HepG2 (cell line): ENCODE measurements around the gene IRAK2. TPM values are rescaled to one million over a fixed set of nuclear protein-coding genes. Genes with fewer than 3 reads are reported as not detected.
A peak's percentile ranks its signal among the peaks of the same experiment; 100 is the strongest.

Experiments
- ATAC-seq: fragments of 200-7000 bp; cut with Tn5 transposase; 3 replicates; pipeline ENCODE4 v1.9.1; 2020; ENCODE audit warnings: mild to moderate bottlenecking, moderate library complexity
- BruUV-seq: library from RNA; stranded (reverse); fragments of 400-500 nt; replicated peaks from 2 replicates; lab custom pipeline; 2021; lab: Mats Ljungman, UMichigan
- CTCF ChIA-PET: fragments of 300-600 bp; formaldehyde crosslinking; extraction: SDS; loops from one replicate; lab custom pipeline; 2021; ENCODE audit warnings: low total read pairs, inconsistent platforms, low intra/inter-chr PET ratio; lab: Yijun Ruan, JAX
- POLR2A ChIA-PET: fragments of 350-600 bp; sonication (Branson Sonifier 250); formaldehyde crosslinking; loops from one replicate; lab custom pipeline; 2020; ENCODE audit warnings: antibody characterized with exemption, inconsistent platforms; lab: Yijun Ruan, JAX
- DNase-seq: peaks from one replicate; pipeline ENCODE4 v3.0.0-alpha.2; 2015; ENCODE audit warnings: low spot score
- FAIRE-seq: peaks from 3 replicates; lab custom pipeline; 2011; peaks lifted over from hg19 to GRCh38; lab: Jason Lieb, UNC
- H2AFZ ChIP-seq: one replicate; pipeline ENCODE4 v1.6.1; 2011; ENCODE audit warnings: low read length, inconsistent platforms
- H3K27ac ChIP-seq: fragments of 300-600 bp; 3 replicates; pipeline ENCODE4 v1.8.0; 2011; ENCODE audit warnings: mixed run types, mild to moderate bottlenecking, mixed read lengths, low read length, inconsistent platforms; ENCODE audit not compliant: insufficient read depth; ENCODE audit errors: extremely low read length
- H3K27me3 ChIP-seq, 2 experiments: fragments of 200-600 bp in 1 of 2; 2 replicates in 1 of 2; 3 replicates in 1 of 2; pipeline versions ENCODE4 v1.6.0 to v1.8.0; 2011; ENCODE audit warnings: low read length in 2 of 2, mild to moderate bottlenecking in 2 of 2, moderate library complexity in 2 of 2, inconsistent platforms in 1 of 2; ENCODE audit not compliant: insufficient read depth in 2 of 2, control insufficient read depth in 1 of 2
- H3K36me3 ChIP-seq, 2 experiments: fragments of 200-600 bp in 1 of 2; replicated peaks in 1 of 2; 2 replicates in 1 of 2; 3 replicates in 1 of 2; pipeline versions ENCODE4 v1.5.1 to v1.8.0; 2011; ENCODE audit warnings: low read length in 2 of 2, inconsistent platforms in 1 of 2; ENCODE audit not compliant: insufficient read depth in 2 of 2, control insufficient read depth in 1 of 2
- H3K4me1 ChIP-seq: 2 replicates; pipeline ENCODE4 v1.5.1; 2012; ENCODE audit warnings: low read length, inconsistent platforms; ENCODE audit not compliant: insufficient read depth
- H3K4me2 ChIP-seq: 2 replicates; pipeline ENCODE4 v1.6.0; 2011; ENCODE audit warnings: low read depth, low read length, inconsistent platforms
- H3K4me3 ChIP-seq, 3 experiments: fragments of 200-600 bp in 1 of 3; sonication (generic), shearing (Covaris generic) in 1 of 3; replicated peaks in 1 of 3; 2 replicates each; pipeline ENCODE4 v1.5.1; 2011 to 2016; ENCODE audit warnings: low read length in 3 of 3, inconsistent platforms in 2 of 3, low read depth in 2 of 3, mild to moderate bottlenecking in 2 of 3, control low read depth in 1 of 3, mixed read lengths in 1 of 3; ENCODE audit not compliant: insufficient read depth in 1 of 3
- H3K79me2 ChIP-seq: one replicate; pipeline ENCODE4 v1.6.1; 2011; ENCODE audit warnings: low read length, inconsistent platforms; ENCODE audit not compliant: insufficient read depth
- H3K9ac ChIP-seq: 2 replicates; pipeline ENCODE4 v1.6.0; 2011; ENCODE audit warnings: mild to moderate bottlenecking, low read depth, low read length, inconsistent platforms; ENCODE audit not compliant: insufficient read depth
- H3K9me3 ChIP-seq: 2 replicates; pipeline ENCODE4 v1.5.1; 2012; ENCODE audit warnings: mild to moderate bottlenecking, low read length
- H4K20me1 ChIP-seq: 2 replicates; pipeline ENCODE4 v1.6.0; 2011; ENCODE audit warnings: inconsistent platforms, mild to moderate bottlenecking, low read length, moderate library complexity; ENCODE audit not compliant: insufficient read depth
- ARID4A ChIP-seq: sonication (generic); formaldehyde crosslinking; IDR thresholded peaks from 2 replicates; pipeline ENCODE4 v1.5.0; 2020; ENCODE audit warnings: mild to moderate bottlenecking, missing genetic modification reagents, borderline replicate concordance
- ARNT2 ChIP-seq: sonication (generic); formaldehyde crosslinking; IDR thresholded peaks from 2 replicates; pipeline ENCODE4 v1.8.0; 2022; ENCODE audit warnings: mild to moderate bottlenecking, low read depth, missing genetic modification reagents, moderate library complexity
- DR1 ChIP-seq: sonication (generic); formaldehyde crosslinking; IDR thresholded peaks from 2 replicates; pipeline ENCODE4 v1.8.0; 2021; ENCODE audit warnings: mild to moderate bottlenecking, missing genetic modification reagents, inconsistent platforms
- HOXA7 ChIP-seq: sonication (generic); formaldehyde crosslinking; IDR thresholded peaks from 2 replicates; pipeline ENCODE4 v1.8.1; 2022; ENCODE audit warnings: mild to moderate bottlenecking, missing genetic modification reagents, moderate library complexity
- KDM5A ChIP-seq: fragments of 200-600 bp; sonication (generic); IDR thresholded peaks from 2 replicates; pipeline ENCODE4 v1.7.0; 2018; ENCODE audit warnings: antibody characterized with exemption, mild to moderate bottlenecking, low read length, borderline replicate concordance
- KMT2A ChIP-seq: sonication (generic); formaldehyde crosslinking; IDR thresholded peaks from 2 replicates; pipeline ENCODE4 v1.4.0; 2020; ENCODE audit warnings: missing genetic modification reagents
- MAFK ChIP-seq, 2 experiments: IDR thresholded peaks in 1 of 2; conservative IDR thresholded peaks in 1 of 2; 2 replicates each; pipeline ENCODE4 v1.6.1; 2011; ENCODE audit warnings: improper control_type of control experiment in 2 of 2, low read length in 2 of 2
- MIER3 ChIP-seq: IDR thresholded peaks from 2 replicates; pipeline ENCODE4 v1.6.1; 2016; ENCODE audit warnings: missing compliant biosample characterization, borderline replicate concordance
- SMAD1 ChIP-seq: sonication (generic); formaldehyde crosslinking; IDR thresholded peaks from 2 replicates; pipeline ENCODE4 v1.4.0; 2020; ENCODE audit warnings: missing genetic modification reagents, low read depth, mild to moderate bottlenecking, borderline replicate concordance
- ZMYM4 ChIP-seq: sonication (generic); formaldehyde crosslinking; IDR thresholded peaks from 2 replicates; pipeline ENCODE4 v1.8.1; 2023; ENCODE audit warnings: mild to moderate bottlenecking, missing genetic modification reagents
- ZNF138 ChIP-seq: sonication (generic); formaldehyde crosslinking; IDR thresholded peaks from 2 replicates; pipeline ENCODE4 v1.5.0; 2020; ENCODE audit warnings: mild to moderate bottlenecking, low read depth, missing genetic modification reagents
- ZNF431 ChIP-seq: sonication (generic); formaldehyde crosslinking; IDR thresholded peaks from 2 replicates; pipeline ENCODE4 v1.9.0; 2022; ENCODE audit warnings: missing genetic modification reagents, low read depth, mild to moderate bottlenecking, borderline replicate concordance
- WGBS: methylation state at CpG from one replicate; pipeline ENCODE4 v1.1.6; 2017; ENCODE audit warnings: low lambda C conversion rate; 5-methylcytosine and 5-hydroxymethylcytosine counted together
- in situ Hi-C: cut with HindIII; loops from 2 replicates; pipeline ENCODE4 v1.10.0; 2017; ENCODE audit warnings: low pct_unique_long_range_greater_than_20kb; ENCODE audit not compliant: extremely low pct_ligation_motif_present
- intact Hi-C: fragments of 100-400 bp; cut with micrococcal nuclease; formaldehyde crosslinking; loops from one replicate; pipeline ENCODE4 v1.10.0; 2022; ENCODE audit not compliant: unreplicated experiment
- polyA plus RNA-seq, 8 experiments: library from polyadenylated mRNA; depleted of rRNA in 3 of 8; stranded (reverse) in 7 of 8; unstranded in 1 of 8; fragments of >200 nt; fragmentation: Illumina TruSeq in 4 of 8; extraction: Trizol in 4 of 8; gene quantifications; 2 replicates each; pipeline versions ENCODE4 v1.2.1 to v1.2.3, GENCODE V29; 2011 to 2016; ENCODE audit warnings: low read depth in 4 of 8, missing spikeins in 1 of 8, mixed read lengths in 1 of 8; ENCODE audit not compliant: insufficient read depth in 1 of 8
- total RNA-seq, 5 experiments: library from RNA; depleted of rRNA; stranded (reverse); fragments of >200 nt; fragmentation: Illumina TruSeq; extraction: Trizol; gene quantifications; 2 replicates each; pipeline ENCODE4 v1.2.3, GENCODE V29; 2016; ENCODE audit warnings: low read depth in 1 of 5
- TF ChIP-seq, protein P1 (sequence below): sonication (generic); formaldehyde crosslinking; IDR thresholded peaks from 2 replicates; pipeline ENCODE4 v1.4.0; 2020; ENCODE audit warnings: missing genetic modification reagents
- TF ChIP-seq, protein P2 (sequence below): sonication (generic); formaldehyde crosslinking; IDR thresholded peaks from 2 replicates; pipeline ENCODE4 v1.4.0; 2020; ENCODE audit warnings: mild to moderate bottlenecking, missing genetic modification reagents
- TF ChIP-seq, protein P3 (sequence below): sonication (generic); formaldehyde crosslinking; IDR thresholded peaks from 2 replicates; pipeline ENCODE4 v1.4.0; 2020; ENCODE audit warnings: missing genetic modification reagents, borderline replicate concordance

IRAK2 gene
- total and polyA plus RNA-seq, 2 of the 13 experiments (the other 11 are each of a cell fraction or from before 2014, with no cell fraction given): 13.1 to 23.3 TPM

GRCh38 chr3:10248184-10248983, 83.7 kb downstream of the IRAK2 start, which contains the start of gene TATDN2:
Gene TATDN2, plus strand, starts transcription at chr3:10248459. Its CDS starts 742 bp downstream, at chr3:10249201.
- intact Hi-C loops: no loop called here
- H3K4me3 ChIP-seq: peak within 1 kb of the TSS; percentile 77 to 95 (median 92)
- 2% methylated on average over 7 of the region's 80 CpGs for WGBS
- FAIRE-seq: peak; percentile 47
- peak; percentile 94 for ATAC-seq
- ChIA-PET POLR2A (interaction anchor here (0.6 to 2.0 kb wide), 30 partner anchors 8 to 498 kb away, joined by 3 to 16 read pairs (median 4); partner anchors contain the start of genes ARPC4, CRELD1, GHRL and OGG1), CTCF (no interaction called here)
- H2AFZ ChIP-seq: no peak within 1 kb of the TSS
- peaks cover 20% of the 10 kb centered on the region for H3K9me3 ChIP-seq
- H3K79me2 ChIP-seq: peaks cover 41% of the 10 kb centered on the region
- peaks cover 41% of the 10 kb centered on the region for H3K4me1 ChIP-seq
- H3K36me3 ChIP-seq: peaks cover 6 to 20% of the 10 kb centered on the region in 2 experiments; a peak in 4 of 5 replicates
- peak within 1 kb of the TSS; percentile 86 for H3K27ac ChIP-seq
- no TSS peak for BruUV-seq
- in situ Hi-C loops: no loop called here
- H3K9ac ChIP-seq: peak within 1 kb of the TSS; percentile 89
- H3K4me2 ChIP-seq: peak within 1 kb of the TSS; percentile 98
- no peaks in the 10 kb centered on the region; a peak in 1 of 5 replicates for H3K27me3 ChIP-seq
- peak; percentile 95 for DNase-seq
- peaks cover 15% of the 10 kb centered on the region for H4K20me1 ChIP-seq
- TF ChIP-seq ZMYM4 (CRISPR knock-in tag) (peak; percentile 86), DR1 (peak; percentile 35; the same call in 1 of the 2 replicates), ZNF138 (CRISPR knock-in tag) (peak; percentile 66; the same call in 1 of the 2 replicates), ZNF431 (CRISPR knock-in tag) (no peak), ARNT2 (CRISPR knock-in tag) (peak; percentile 96), ARID4A (CRISPR knock-in tag) (peak; percentile 67; the same call in 1 of the 2 replicates), KDM5A (0 out of 2 replicates have a peak, but pooled peaks have one; percentile 22), HOXA7 (no peak), MIER3 (peak; percentile 46; the same call in 1 of the 2 replicates), MAFK (conservative IDR thresholded peaks at IDR 0.05 in 1 of 2, IDR thresholded peaks at IDR 0.05 in 1 of 2; ENCODE audit: low read length in 2 of 2) (no peak), KMT2A (CRISPR knock-in tag) (0 out of 2 replicates have a peak, but pooled peaks have one; percentile 30), SMAD1 (0 out of 2 replicates have a peak, but pooled peaks have one; percentile 74)
- TF ChIP-seq, protein P1, sequence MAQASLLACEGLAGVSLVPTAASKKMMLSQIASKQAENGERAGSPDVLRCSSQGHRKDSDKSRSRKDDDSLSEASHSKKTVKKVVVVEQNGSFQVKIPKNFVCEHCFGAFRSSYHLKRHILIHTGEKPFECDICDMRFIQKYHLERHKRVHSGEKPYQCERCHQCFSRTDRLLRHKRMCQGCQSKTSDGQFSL (CRISPR knock-in tag): 0 out of 2 replicates have a peak, but pooled peaks have one; percentile 53
- TF ChIP-seq, protein P2, sequence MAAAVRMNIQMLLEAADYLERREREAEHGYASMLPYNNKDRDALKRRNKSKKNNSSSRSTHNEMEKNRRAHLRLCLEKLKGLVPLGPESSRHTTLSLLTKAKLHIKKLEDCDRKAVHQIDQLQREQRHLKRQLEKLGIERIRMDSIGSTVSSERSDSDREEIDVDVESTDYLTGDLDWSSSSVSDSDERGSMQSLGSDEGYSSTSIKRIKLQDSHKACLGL: peak; percentile 68; the same call in 1 of the 2 replicates
- TF ChIP-seq, protein P3, sequence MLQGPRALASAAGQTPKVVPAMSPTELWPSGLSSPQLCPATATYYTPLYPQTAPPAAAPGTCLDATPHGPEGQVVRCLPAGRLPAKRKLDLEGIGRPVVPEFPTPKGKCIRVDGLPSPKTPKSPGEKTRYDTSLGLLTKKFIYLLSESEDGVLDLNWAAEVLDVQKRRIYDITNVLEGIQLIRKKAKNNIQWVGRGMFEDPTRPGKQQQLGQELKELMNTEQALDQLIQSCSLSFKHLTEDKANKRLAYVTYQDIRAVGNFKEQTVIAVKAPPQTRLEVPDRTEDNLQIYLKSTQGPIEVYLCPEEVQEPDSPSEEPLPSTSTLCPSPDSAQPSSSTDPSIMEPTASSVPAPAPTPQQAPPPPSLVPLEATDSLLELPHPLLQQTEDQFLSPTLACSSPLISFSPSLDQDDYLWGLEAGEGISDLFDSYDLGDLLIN: peak; percentile 41; the same call in 1 of the 2 replicates
